Right renal pelvis (tissue), 4 donors: ENCODE results near the gene PRKCH. TPM values are rescaled to one million over a fixed set of nuclear protein-coding genes. Genes with fewer than 3 reads are reported as not detected.
"Not testable (repeated sequence)": the region's sequence is repeated elsewhere in the genome, so short reads cannot be mapped to it uniquely, and the experiment has no call there.

ENCODE experiments used
- DNase-seq, 4 donors: peaks; one replicate each; pipeline ENCODE4 v3.0.0-alpha.2; 2013; ENCODE audit warnings: low read depth in 4 of 4, low spot score in 3 of 4, missing footprints in 1 of 4
- polyA plus RNA-seq, 4 donors: library from polyadenylated mRNA; unstranded; fragments of 120-200 nt; gene quantifications; one replicate each; pipeline ENCODE4 v1.2.1, GENCODE V29; 2013; ENCODE audit not compliant: insufficient read length in 4 of 4

The PRKCH gene
- polyA plus RNA-seq, 4 donors: 17.2 to 19.8 (median 18.4) TPM

DNA sequence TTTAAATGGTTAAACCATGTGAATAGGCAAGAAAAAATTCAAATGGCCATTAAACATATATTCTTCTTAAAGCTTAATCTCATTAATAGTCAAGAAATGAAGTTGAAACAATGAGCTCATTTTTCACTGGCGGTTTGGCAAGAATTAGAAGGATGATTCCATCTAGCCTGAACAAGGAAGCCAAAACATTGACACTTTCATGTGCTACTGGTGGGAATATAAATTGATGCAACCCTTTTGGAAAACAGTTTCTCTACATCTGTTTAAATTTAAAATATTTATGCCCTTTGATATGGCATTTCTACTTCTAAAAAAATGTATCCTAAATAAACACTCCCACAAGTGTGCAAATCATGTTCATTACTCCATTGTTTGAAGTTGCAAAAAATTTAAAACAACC, 199.2 kb downstream of the PRKCH start:
- no peak for DNase-seq

DNA sequence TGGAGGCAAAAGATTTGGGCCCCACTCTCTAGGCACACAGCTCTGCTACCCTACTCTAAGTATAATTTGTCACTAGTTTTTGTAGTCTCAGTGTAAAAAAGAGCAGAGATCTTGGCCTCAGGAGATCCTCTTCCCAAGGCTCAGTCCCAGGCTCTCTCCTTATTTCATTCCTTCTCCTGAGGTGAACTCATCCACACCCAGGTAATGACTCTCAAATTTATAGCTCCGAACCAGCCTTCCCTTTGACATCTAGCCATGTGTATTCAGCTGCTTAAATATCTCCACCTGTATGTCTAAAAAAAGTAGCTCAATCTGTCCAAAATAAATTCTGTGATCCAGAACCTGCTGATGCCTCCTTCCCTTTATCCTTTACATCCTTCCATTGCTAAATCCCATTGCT, 200.4 kb downstream of the PRKCH start:
- no peak for DNase-seq

DNA sequence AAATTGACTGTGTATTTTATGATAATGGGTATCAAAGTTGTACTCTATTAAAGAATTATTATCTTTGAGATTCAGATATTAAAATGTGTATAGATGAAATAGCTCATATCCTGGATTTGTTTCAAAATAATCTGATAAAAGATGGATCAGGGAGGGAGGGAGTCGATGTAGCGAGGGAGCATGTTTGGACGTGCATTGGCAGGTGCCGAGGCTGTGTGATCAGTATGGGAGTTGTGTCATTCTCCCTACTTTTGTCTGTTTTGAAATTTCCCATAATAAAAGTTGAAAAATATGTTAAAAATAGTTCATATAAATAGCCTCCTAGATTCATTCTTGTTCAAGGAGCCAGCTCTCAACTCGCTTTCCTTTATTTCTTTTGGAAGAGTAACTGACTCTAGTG, 202.4 kb downstream of the PRKCH start:
- no peak for DNase-seq

DNA sequence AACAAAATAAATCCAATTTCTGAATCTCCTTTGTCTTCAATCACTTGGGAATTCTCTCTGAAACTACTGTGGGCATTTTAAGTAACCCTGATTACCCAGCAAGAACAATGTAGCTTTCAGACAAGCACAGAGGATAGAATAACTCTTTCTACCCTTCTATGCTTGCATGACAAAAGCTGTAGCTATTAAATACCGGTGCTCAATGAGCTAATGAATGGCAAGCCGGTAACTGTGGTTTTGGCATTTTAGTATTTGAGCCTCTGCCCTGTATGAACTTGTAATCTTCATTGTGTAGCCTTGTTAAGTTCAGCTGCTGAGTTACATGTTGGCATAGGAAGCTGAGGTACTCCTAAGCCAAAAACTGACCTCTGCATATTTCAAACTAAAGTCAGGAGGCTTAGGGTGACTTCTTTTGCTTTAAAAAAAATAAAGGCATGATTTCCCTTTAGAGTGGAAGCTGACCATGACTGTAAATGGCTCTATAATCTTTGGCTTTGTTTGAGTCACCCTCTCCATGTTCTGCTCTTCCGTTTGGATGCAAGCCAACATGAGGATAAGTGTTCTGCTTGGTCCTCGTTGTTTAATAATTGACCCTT, 202.9 kb downstream of the PRKCH start:
- no peak for DNase-seq

DNA sequence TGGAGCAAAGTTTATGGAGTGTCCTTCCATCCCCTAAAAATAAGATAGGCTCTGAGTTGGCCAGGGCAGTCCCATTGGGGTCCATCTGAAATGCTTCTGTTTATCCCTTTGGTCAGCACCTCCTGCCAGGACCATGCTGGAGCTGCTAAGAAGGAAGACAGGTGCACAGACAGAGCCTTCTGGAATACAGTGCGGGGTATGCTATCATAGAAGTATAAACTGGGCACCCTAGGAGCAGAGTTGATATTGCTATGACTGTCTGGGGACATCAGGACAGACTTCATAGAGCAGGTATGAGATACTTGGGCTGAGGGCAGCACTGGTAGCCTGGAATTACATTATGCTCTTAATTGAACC, 203.5 kb downstream of the PRKCH start:
- DNase-seq: no peak

DNA sequence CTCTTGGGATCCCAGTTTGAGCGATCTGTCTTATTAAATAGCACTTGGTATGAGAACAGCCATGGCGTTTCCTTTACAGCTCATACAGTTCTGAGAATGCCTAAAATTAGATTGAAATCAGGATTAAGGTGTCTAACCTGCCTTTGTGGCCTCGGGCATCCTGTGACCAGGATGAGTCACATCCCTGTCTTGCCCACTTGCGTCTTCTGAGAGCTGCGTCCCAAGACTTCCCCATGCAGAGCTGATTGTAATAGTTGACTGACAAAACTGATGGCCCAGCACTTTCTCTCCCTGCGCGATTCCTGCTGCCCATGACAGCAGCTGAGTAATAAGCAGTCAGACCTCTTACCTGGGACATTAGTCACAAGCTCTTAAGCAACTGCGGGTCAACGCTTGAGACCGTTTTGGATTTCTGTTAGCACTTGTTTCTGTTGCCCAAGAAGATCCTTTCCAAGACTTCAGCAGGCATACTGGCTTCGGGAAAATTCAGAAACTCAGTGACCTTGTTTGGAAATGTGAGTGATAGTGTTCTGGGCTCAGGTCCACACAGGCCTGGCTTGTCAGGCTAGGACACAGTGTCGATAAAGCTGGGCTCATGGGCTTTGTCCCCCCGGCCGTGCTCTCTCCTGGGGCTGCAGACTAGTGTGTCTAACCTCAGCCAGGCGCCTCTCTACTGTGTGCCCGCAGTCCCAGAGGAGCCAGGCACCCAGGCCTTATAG, 204.1 kb downstream of the PRKCH start:
- no peak for DNase-seq

DNA sequence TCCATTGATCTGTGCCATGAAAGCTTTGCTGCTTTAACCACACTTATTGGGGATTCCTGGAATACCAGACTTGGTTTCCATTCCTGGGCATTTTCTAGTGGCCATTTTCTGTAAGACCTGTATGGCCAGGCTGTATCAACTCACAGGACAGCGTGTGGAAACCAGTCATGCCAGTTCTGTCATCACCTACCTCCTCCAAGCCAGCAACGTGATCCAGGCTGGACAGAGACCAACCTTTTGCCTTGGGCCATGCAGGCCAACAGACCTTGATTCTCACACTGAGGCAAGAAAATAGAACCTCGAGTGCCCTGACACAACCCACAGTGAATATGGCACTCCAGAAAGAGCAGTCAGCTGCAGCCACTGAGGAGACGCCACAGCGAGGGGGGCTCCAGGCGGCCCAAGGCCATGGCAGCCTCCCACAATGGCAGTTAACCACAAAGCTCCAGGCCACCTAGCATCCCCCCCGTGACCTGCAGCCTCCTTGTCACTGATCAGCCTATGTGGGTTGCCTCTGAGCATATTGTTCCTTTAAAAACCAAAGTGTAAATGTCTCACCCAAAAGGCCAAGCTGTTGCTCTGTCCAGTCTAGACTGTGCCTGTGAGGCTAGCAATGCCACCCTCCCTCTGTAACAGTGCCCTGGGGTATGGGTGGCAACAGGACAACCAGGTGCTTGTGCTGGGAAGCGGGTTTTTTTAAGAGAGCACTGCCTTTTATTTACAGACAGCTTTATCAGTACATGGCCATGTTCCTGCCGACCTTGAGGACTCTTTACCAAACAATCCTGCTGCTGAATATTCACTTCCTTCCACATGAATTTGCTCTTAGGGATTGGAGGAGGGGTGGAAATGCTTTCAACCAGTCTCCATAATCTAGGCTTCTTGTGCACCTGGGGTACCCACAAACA, 205.3 kb downstream of the PRKCH start:
- DNase-seq: no peak

DNA sequence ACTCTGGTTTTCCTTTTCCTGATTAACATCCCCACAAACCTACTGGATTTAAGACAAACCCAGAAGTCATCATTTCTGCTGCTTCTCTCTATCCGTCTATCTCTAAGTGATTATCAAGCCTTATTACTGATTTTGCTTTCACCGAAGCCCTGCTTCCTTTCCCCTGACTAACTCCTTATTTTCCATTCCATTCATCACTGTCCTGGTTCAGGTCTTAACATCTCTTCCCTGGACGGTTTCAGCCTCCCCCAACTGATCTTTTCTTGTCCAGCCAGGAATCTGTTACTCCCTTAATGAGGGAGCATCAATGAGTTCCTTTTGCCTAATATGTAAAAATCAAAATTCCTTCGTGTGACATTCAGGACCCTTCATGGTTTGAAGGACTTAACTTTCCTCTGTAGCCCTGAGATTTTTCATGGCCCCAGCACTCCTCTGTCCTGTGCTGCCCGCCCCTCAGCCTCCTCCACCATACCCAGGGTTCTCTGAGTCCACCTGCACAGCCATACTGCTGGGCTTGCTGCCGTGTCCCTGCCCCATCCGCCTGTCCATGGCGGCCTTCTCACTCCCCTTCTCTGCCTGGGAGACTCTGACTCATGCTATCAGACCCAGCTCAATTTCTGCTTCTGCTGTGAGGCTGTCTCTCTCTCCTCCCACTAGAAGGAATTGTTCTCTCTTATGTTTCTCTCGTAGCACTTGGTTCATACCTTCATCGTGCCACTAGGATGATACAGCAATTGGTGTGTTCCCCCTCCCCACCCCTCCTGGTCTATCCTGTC, 206.1 kb downstream of the PRKCH start:
- no peak for DNase-seq

DNA sequence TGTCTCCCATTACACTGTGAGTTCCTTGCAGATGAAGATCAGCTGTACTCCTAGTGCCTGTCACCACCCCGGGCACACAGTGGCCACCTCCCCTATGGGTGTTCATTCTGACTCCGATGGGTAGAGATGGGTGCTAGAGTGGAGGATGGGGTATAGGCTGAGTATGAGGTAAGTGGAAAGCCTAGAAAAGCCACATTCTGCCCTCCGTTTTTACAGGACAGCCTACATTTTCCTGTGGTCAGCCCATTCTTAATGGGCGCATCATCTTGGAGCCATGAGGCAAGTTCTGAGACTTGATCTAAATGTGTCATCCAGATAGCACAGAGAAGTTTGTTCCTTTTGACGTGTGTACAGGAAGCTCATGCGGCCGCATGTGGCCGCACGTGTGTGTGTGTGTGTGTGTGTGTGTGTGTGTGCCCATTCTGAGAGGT, 207.2 kb downstream of the PRKCH start:
- DNase-seq: no peak

DNA sequence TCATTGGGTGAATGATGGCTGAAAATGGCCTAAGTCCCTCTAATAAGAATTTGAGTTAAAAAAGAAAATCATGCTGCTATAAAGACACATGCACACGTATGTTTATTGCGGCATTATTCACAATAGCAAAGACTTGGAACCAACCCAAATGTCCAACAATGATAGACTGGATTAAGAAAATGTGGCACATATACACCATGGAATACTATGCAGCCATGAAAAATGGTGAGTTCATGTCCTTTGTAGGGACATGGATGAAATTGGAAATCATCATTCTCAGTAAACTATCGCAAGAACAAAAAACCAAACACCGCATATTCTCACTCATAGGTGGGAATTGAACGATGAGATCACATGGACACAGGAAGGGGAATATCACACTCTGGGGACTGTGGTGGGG, 208.0 kb downstream of the PRKCH start:
- DNase-seq: not testable (repeated sequence)

DNA sequence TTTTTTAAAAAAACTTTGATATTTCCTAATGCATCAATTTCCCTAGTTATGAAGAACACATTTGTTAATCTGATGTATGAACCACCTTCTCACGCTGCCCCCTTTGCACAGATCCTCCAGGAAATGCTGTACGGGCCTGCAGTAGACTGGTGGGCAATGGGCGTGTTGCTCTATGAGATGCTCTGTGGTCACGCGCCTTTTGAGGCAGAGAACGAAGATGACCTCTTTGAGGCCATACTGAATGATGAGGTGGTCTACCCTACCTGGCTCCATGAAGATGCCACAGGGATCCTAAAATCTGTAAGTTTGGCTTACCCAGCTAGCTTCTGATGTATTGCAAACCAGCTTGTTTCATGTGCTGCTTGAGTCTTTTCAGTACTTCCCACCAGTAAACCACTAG, 208.9 kb downstream of the PRKCH start:
- no peak for DNase-seq

DNA sequence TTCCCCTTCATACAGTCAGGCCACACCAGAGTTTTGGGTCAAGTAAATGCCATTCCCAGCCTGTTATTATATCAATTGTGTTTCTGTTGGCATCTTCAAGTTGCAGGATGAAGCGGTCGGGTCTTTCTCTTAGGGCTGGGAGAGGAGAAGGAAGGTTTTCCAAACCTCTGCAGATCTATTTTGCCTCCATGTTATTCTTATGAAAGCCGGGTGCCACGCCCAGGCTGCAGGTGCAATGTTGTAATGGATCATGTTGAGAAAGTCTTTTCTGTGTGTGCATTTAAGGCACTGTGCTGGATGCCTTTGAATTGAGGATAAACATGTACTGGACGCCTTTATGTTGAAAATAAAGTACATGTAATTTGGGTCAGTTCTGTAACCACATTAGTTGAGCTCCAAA, 209.5 kb downstream of the PRKCH start:
- DNase-seq: no peak

DNA sequence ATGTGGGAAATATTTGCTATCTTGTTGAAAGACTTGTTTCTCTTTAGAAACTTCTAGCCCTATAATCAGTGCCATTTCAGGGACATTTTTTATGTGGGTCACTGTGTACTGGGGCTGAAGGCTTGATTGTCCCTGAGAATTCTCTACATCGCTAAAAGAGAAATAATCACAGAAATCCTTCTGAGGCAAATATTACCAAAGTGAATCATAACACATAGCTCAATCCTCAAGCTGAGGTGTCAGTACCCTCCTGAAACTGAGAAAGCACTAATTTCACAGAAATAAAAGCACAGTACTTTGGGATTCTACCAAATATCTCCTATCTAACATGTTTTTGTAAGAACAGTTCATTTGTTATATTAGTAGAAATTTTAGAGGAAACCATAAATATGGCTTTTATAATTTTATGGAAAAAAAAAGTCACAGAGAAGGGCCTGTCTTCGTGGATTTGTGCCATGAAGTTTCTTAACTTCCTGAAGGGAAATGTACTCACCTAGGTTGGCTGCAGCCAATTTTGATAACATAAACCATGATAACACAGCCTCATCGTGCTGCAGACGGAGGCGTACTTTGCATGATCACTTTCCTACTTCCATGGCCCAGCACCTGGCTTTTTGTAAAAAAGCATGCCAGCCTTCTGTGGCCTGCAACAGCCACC, 210.2 kb downstream of the PRKCH start:
- no peak for DNase-seq

DNA sequence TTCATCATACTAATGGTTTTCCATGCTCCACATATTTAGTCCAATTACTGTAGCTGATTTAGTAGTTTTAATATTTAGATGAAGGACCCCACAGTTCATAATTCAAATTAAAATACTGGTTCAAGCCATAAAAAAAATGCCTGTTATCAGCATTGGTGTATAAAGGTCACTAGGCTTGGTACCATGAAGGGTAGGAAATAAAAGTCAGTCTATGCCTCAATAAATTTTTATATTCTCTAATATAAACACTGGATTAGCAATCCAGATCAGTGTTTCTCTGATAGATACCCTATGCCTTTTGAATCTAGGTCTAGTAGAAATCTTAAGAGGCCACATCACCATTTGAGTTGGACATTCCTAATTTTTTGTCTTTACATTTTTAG, 210.7 kb downstream of the PRKCH start:
- no peak for DNase-seq

DNA sequence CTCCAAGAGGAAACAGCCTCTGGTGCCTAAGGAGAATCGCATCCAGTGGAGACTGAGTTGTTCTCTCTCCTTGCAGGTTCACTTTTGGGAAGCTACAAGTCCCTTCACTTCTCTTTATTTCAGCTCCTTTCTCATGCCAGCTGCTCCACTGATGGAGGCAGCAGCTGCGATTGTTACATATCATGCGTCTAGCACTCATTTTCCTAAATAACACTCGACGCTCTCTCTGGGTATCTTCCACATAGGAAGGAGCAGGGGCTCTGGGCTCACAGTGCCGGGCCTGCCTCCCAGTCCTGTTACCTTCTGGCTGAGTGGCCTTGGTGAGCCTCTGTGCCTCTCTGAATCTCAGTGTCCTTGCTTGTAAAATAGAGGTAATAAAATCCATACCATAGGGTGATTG, 211.4 kb downstream of the PRKCH start:
- no peak for DNase-seq

DNA sequence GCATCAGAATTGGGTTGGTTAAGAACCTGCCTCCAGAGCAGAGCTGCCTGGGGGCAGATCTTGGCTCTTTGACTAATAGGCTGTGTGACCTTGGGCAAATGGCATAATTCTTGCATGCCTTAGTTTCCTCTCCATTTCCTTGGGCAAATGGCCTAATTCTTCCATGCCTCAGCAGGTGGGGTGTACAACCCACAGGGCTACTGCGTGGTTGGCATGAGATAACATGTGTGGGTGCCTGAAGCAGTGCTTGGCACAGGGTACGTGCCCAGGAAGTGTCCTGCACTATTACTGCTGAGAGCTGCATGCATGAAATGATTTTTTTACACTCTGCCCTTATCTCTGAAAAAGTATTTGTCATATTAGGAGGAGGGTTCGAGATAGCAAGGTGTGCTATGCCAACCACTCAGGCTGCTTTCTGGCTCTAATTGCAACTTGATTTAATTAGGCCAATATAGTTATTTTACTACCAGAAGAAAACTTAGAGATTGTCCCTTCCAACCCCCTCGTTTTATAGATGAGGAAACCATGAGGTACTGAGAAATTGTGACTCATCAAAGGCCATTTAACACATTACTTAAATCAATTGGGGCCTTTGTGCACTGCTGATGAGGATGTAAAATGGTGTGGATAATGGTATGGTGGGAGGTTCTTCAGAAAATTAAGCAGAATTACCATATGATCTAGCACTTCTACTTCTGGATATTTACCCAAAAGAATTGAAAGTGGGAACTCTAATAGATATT, 212.3 kb downstream of the PRKCH start:
- DNase-seq: no peak

DNA sequence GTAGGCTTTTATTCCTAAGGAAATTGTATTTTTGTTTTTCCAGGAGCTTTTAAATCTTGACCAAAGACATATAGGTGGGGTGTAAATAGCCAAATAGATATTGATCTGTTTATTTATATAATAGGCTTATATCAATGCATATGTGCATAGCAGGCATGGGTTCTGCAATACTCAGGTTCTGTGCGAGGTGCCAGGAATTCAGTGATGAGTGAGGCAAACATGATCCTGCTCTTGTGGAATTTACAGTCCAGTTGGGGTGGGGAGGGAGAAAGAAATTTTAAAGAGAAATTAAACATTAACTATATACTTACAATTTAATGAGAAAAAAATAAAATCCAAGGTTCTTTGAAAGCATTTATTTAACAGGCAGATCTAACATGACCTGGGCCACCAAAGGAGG, 213.7 kb downstream of the PRKCH start:
- DNase-seq: no peak

DNA sequence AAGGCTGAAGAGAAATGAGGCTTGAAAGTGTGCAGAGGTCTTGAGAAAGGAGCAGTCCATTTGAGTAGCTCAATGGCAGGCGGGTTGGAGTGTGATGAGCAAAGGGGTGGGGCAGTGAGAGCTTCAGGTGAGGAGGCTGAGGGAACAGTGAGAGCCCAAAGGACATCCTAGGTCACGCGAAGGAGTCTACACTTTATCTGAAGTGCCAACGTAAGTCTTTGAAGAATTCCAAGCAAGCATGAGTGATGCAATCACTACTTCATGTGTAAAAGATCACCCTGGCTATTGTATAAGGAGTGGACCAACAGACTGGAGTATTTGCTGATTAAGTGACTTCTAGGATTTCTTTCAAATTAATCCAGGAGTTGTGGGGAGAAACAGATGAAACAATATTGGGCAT, 214.1 kb downstream of the PRKCH start:
- no peak for DNase-seq

DNA sequence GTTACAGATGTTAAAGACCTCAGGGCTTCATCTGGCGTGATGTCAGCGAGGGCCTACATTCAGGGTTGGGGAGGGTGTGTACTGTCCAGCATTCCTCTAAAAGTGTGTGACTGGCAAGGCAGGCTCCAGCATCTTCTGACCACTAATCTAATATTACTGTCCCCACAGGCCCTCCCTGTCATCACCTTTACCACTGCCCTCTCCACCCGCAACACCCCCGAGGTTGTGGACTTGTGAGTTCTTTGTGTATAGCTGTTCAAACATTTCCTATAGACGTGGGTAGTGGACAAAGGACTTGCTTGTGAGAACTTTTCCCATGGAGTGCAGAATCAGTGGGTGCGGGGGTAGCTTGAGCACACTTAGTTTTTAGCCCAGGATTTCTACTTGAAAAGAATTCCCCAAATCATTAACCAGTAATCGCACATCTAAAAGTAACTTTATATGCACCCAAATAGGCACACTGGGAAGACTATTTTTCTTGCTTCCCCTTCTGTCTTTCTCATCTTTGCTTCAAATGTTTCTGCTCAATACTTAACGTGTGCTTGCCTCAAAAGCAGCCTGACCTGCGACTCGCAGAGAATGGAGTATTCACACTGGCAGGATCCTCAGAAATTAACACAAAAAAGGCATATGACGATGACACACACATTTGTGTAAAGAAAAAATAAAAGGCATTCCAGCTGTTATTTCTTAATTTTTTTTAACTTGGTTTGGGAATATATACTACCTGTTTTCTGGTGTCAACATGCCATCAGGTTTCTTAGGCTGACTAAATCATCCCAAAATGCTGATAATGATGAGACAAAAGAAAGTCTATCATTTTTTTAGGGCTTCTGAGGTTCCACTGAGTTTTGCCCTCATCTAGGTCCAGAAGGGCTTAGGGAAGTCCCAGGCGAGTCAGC, 215.5 kb downstream of the PRKCH start:
- DNase-seq: no peak
